ENCODE data around the gene TAS1R3.

Gene TAS1R3

DNA sequence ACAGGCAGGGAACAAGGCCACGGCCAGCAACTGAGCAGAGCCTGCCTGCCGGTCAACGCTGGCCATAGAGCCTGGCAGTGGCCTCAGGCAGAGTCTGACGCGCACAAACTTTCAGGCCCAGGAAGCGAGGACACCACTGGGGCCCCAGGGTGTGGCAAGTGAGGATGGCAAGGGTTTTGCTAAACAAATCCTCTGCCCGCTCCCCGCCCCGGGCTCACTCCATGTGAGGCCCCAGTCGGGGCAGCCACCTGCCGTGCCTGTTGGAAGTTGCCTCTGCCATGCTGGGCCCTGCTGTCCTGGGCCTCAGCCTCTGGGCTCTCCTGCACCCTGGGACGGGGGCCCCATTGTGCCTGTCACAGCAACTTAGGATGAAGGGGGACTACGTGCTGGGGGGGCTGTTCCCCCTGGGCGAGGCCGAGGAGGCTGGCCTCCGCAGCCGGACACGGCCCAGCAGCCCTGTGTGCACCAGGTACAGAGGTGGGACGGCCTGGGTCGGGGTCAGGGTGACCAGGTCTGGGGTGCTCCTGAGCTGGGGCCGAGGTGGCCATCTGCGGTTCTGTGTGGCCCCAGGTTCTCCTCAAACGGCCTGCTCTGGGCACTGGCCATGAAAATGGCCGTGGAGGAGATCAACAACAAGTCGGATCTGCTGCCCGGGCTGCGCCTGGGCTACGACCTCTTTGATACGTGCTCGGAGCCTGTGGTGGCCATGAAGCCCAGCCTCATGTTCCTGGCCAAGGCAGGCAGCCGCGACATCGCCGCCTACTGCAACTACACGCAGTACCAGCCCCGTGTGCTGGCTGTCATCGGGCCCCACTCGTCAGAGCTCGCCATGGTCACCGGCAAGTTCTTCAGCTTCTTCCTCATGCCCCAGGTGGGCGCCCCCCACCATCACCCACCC is at the start of gene TAS1R3:
TSS of gene TAS1R3 (plus strand) at position 213 of the 898 bp plus-strand sequence. CDS start at position 279, 66 bp downstream.
- DNase-seq: peak; percentile 27

DNA sequence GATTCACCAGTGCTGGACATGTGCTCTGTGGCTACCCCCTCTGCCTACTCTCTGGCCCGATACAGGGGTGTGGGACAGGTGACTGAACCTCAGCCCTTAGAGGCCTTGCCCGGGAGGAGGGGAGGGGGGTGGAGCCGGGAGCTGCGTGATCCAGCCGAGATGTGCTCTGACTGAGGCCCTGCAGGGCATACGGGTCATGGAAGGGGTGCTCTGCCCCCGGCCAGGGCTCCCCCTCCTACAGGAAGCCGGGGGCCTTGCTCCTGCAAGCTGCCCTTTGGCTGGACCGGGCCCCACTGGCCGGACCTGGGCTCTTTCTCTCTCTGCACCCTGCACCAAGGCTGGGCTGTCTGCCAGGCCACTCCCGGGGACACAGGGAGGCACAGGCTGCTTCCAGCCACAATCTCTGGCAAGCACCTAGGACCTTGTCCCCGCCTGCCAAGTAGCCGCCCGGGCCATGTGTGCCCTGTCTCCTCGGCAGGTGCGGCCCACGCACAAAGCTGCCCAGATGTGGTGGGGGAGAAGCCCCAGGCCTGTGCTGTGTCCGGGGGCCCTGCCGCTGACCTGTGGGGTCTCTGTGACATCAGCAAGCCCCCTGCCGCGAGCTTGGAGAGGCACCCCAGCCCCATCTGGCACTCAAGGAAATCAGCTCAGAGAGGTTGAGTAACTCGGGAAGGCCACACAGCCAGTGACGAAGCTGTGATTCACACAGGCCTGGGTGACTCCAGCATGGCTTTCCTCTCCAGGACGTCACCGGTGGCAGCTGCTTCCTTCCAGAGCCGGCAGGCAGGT is 49.4 kb upstream of the TAS1R3 start:
- DNase-seq: no peak

DNA sequence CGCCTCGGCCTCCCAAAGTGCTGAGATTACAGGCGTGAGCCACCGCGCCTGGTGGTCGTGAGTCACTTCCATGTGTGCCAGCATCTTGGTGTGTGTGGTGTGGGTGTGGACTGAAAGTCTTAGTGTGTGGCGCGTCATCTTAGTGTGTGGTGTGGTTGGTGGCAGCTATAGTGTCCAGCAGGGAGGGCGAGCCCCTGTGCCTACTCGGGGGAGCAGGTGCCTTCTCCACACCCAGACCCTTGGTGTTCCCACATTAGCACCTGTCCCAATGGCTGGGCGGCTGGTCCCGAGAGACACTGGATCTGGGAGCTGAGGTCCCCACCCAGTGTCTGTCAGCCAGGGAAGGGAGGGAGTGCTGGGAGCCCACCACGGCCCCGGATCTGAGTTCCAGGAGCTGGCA is 48.1 kb upstream of the TAS1R3 start:
- no peak for DNase-seq

DNA sequence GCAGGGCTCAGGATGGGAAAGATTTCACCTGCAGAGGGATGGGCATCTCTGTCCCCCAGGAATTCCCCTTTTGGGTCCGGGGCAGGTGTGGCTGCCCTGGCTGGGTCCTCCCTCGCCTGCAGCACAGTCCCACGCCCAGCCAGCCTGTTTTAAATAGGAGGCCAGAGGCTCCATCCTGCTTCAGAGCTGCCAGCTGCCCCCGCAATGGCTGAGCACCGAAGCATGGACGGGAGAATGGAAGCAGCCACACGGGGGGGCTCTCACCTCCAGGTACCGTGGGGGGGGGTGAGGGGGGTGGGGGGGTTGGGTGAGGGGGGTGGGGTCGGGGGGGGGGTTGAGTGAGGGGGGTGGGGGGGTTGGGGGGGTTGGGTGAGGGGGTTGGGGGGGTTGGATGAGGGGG is 47.3 kb upstream of the TAS1R3 start:
- peak; percentile 24 for DNase-seq

DNA sequence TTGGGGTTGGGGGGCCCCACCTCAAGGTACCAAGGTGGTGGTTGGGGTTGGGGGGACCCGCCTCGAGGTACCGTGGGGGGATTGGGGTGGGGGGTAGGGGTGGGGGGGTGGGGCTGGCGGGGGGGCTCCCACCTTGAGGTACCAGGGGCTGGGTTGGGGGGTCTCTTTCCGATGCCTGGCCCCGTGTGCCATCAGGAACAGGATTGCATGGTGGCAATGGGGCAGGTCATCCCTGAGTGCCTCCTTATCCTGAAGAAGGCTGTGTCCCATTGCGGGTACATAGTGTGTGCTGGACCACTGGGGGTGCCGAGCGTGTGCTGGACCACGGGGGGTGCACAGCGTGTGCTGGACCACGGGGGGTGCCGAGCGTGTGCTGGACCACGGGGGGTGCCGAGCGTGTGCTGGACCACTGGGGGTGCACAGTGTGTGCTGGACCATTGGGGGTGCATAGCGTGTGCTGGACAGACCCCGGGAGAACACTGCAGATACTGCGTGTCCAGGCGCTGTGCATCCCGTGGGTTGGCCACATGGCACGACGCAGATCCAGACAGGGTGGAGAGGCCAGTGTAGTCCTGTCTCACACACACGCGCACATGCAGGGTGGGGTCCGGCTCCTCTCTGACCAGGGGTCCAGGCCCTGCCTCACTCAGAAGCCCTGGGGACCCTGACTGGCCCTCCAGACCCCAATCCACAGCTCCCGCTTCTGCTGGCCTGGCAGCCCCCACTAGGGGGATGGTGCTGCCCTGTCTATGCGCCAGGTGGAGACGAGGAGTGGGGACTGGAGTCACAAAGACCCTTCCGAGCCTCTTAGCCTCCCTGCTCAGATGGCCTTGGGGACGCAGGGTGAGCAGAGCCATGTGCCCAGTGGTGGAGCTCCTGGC is 46.6 kb upstream of the TAS1R3 start:
- DNase-seq: no peak

DNA sequence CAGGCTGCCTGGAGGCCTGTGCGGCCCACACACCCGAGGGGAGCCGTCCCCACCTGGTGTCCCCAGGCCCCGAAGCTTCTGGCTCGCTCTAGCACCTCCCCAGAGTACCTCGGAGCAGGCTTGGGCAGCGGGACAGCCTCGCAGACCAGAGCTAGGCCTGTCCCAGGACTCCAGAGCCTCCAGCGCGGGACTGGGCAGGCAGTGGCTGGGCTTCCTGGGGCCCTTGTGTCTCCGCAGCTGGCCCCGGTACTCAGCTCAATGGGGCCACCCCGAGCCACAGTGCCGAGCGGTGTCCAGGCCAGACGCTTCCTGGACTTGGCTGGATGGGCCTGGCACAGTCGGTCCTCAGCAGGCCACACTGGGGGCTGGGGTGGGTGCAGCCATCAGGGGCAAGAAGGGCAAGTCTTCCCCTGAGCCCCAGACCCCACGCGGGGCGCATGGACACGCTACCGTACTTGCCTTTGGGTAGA is 45.9 kb upstream of the TAS1R3 start:
- DNase-seq: no peak

DNA sequence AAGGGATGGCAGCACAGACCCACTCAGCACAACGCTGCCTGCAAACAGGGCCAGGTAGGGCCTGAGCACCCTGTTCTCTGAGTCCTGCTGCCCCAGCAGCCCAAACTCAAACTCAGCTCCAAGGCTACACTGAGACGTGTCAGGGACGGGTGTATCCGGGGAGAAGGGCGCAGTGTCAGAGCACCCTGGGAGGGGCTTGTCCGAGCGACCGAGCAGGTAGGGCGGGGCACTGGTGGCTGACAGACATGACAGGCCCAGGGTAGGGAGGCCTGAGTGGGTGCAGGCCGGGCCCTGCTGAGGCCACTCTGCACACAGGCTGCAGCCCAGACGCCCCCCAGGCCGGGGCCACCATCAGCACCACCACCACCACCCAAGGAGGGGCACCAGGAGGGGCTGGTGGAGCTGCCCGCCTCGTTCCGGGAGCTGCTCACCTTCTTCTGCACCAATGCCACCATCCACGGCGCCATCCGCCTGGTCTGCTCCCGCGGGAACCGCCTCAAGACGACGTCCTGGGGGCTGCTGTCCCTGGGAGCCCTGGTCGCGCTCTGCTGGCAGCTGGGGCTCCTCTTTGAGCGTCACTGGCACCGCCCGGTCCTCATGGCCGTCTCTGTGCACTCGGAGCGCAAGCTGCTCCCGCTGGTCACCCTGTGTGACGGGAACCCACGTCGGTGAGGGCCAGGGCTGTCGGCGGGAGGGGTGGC is 45.3 kb upstream of the TAS1R3 start:
- DNase-seq: peak; percentile 16

DNA sequence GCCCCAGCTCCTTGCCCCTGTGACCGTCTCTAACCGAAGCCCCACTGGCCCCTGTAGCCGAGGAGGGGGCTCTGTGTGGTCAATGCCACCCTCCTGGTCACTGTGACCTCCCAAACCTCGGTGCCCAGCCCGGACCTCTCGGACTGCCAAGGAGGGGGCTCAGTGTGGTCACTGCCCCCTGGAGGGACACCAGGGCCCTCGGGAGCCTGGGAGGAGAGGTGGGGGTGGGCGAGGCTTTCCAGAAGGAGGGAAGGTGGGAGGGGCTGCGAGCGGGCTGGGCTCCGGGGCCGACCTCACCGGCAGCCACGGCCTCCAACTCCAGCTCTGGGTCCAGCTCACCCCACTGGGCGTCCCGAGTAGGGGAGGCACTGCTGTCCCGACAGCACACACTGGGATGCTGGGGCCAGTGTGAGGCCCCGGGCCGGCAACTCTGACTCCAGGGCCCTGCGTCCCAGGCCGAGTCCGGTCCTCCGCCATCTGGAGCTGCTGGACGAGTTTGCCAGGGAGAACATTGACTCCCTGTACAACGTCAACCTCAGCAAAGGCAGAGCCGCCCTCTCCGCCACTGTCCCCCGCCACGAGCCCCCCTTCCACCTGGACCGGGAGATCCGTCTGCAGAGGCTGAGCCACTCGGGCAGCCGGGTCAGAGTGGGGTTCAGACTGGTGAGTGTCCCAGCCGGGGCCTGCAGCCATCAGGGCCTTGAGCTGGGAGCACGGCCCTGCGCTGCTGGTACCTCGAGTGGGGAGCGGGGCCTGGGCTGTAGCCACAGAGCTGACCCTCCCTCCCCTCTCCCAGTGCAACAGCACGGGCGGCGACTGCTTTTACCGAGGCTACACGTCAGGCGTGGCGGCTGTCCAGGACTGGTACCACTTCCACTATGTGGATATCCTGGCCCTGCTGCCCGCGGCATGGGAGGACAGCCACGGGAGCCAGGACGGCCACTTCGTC is 44.5 kb upstream of the TAS1R3 start:
- no peak for DNase-seq

DNA sequence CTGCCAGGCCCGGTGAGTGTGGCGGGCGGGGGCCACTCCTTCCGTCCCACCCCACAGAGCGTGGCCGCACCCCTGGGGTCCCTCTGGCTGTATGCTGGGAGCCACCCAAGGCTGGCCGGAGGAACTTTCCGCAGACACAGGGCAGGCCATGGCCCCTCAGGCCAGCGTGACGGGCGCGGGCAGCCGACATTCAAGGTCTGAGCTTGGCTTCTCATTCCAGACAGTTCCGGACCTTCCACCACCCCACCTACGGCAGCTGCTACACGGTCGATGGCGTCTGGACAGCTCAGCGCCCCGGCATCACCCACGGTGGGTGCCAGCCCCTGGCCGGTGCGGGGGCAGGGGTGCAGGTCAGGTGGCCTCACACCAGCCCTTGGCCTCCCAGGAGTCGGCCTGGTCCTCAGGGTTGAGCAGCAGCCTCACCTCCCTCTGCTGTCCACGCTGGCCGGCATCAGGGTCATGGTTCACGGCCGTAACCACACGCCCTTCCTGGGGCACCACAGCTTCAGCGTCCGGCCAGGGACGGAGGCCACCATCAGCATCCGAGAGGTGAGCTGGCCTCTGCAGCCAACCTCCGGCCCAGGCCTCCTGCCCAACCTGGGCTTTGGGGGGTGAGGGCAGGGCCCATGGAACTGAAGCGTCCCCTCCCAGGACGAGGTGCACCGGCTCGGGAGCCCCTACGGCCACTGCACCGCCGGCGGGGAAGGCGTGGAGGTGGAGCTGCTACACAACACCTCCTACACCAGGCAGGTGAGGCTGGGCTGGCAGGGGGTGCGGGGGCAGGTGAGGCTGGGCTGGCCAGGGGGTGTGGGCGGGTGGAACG is 43.6 kb upstream of the TAS1R3 start:
- DNase-seq: no peak

DNA sequence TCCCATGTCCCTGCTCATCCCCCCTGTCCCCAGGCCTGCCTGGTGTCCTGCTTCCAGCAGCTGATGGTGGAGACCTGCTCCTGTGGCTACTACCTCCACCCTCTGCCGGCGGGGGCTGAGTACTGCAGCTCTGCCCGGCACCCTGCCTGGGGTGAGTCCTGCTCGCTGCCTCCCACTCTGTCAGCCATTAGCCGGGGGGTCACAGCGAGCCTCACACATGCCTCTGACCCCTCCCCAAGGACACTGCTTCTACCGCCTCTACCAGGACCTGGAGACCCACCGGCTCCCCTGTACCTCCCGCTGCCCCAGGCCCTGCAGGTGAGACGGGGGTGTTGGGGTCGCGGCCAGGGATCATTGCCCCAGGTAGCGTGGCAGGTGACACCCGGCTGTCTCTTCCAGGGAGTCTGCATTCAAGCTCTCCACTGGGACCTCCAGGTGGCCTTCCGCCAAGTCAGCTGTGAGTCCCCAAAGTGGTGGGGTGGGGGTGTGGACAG is 40.8 kb upstream of the TAS1R3 start:
- peak; percentile 46 for DNase-seq

DNA sequence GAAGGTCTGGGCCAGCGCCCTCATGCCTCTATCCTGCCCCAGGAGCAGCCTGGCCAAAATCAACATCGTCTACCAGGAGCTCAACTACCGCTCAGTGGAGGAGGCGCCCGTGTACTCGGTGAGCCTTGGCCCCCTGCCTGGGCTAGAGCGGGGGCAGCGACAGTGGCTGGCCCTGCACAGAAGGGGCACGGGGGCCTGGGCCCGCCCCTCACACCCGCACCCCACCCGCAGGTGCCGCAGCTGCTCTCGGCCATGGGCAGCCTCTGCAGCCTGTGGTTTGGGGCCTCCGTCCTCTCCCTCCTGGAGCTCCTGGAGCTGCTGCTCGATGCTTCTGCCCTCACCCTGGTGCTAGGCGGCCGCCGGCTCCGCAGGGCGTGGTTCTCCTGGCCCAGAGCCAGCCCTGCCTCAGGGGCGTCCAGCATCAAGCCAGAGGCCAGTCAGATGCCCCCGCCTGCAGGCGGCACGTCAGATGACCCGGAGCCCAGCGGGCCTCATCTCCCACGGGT is 40.0 kb upstream of the TAS1R3 start:
- peak; percentile 32 for DNase-seq

DNA sequence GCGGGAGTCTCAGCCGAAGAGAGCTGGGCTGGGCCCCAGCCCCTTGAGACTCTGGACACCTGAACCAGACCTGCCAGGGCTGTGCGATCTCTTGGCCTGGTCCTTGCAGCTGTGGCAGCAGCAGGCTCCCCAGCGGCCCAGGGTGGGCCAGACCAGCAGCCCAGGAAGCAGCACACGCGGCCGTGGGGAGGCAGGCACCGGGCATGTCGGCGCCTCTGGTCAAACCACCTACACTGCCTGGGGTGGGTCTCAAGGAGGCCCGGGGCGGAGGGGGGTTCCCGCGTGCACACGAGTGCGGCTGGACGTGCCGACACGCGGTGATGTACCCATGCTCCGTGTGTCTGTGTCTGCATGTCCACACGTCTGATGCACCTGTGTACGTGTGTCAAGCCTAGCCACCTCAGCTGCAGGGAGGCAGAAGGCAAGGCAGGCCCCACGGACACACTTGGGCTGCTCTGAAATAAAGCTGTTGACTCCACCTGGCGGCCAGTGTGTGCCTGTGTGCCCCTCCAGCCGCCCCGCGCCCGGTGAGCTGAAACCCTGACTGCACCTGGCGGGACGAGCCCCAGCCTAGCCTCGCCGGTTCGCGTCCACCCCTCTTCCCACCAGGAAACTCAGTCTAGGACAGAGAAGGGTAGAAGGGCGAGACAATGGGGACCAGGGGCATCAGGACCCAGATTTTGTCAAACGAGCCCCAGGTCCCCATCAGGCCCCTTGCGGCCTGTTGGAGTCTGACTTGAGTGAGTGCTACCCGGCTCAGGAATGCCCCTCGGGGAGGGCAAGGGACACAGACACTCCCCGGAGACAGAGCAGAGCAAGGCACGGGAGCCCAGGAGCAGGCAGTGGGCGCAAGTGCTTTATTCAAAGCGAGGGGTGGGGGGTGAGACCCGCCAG is 39.3 kb upstream of the TAS1R3 start:
- peak; percentile 79 for DNase-seq

DNA sequence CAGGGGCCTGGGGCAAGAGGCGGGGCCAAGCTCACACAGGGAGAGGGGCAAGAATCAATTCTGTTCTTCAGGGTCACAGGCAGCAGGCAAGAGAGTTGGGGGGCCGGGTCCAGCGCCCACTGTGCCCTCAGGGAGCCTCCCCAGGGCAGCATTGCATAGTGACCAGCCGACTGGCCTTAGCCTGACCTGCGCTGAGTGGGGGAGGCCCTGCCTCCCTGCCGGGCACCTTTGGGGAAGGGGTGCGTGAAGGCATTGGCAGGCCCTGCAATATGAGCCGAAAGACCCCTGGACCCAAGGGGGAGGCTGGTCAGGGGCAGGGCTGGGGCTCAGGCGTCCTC is 38.7 kb upstream of the TAS1R3 start:
- no peak for DNase-seq

DNA sequence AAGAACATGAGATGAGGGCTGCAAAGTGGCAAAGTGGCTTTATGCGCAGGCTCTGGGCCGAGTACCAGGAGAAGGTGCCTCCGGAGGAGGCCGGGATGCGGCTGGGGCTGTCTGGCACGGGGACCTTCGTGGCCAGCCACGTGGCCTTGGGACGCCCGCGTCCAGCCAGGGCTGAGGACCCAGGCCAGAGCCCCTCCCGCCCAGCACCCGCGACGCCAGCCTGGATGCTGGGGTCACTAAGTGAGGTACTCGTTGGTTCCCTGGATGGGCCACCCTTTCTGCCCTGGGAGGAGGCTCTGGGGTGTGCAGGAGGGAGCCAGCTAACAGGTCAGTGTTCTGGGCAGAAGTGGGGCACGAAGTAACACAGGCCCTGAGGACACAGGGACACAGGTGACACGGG is 38.2 kb upstream of the TAS1R3 start:
- no peak for DNase-seq

DNA sequence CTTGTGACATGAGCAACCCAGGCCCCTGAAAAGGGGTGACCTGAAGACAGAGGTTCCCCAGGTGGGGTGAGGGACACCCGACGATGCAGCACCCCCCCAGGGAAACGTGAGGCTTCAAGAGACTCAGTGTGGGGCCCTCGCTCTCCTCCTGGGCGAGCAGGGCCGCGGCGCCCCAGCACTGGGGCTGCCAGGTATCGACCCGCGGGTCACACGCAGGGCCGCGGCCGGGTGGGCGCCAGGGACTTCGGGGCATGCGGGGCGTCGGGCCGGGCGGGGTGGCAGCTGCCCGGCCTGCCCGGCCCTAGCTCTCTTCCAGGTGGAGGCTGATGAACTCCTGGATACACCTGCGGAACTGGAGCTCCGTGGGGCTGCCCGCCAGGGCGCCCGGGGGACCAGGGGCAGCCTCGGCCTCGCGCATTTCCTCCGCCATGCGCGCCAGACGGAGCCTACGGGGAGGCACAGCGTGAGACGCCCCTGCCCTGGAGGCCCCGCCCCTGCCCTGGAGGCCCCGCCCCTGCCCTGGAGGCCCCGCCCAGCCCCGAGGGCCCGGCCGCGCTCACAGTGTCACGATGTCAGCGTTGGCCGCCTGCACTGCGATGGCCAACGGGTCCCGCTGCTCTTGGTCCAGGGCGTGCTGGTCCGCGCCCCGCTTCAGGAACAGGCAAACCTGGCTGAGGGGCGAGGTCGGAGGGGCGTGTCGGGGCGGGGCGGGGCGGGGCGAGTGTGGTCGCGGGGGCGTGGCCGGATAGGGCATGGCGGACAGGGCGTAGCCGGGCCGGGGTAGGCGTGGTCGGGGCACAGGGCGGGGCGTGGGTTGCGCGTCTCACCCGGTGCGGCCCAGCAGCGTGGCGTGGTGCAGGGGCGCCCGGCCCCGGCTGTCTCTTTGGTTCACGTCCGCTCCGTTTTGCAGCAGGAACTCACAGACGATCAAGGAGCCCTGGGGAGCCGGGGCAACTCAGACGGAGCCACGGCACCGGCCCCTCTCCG is 37.5 kb upstream of the TAS1R3 start:
- DNase-seq: peak; percentile 31

DNA sequence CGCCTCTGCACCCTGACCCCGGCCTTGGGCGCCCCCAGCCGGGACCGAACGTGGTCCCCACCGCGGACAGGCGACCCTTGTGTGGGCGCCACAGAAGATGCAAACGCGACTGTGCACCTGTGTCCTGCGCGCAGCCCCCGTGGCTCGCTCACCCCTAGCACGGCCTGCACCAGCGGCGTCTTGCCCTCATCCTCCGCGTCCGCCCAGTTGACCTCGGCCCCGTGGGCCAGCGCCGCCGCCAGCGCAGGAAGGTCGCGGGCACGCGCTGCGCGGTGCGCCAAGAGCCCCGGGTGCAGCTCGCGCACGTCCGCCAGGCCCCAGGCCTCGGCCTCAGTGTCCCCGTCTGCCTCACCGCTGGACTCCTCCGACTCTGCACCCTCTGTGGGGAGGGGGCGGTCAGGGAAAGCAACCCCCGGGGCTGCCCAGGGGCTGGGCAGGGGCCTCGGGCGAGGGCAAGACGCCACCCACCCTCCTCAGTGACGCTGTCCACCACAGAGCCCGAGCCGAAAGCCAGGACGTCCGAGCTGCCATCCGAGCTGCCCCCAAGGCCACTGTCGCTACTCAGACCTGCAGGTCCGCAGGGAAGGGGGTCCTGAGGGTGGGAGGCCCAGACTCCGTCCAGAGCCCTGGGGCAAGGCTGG is 36.7 kb upstream of the TAS1R3 start:
- DNase-seq: no peak
